Measurements from ENCODE around the gene SUSD6. TPM values are rescaled to one million over a fixed set of nuclear protein-coding genes. Genes with fewer than 3 reads are reported as not detected.
A peak's percentile ranks its signal among the peaks of the same experiment; 100 is the strongest.

SUSD6 gene
- total RNA-seq, 3 donors from 2014 or later (not counting 1 experiment from before 2014, with no cell fraction given) = 119 to 144 (median 140) TPM

DNA sequence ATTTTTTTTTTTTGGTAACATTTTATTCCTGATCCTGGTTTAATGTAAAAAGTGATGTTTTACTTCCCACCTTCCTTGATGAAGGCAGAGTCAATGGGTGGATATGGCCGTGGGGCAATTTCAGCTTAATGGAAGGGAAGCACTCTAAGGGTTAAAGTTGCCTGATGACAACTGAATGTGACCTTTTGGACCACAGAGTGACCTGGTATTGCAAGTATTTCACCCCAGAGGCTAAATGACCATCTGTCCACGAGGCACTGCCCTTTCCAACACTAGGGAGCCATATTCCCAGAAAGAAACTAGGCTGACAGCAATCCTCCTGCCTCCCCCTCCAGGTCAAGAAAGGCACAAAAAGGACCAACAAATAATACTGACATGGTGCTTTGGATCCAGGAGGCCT lies 41.5 kb upstream of the SUSD6 start:
- Mint-ChIP-seq H3K27me3 (ENCODE audit: low read depth in 2 of 2) (peaks cover 56 to 70% of the 10 kb centered on the region in 2 donors), H3K4me1 (peaks cover 5 to 11% of the 10 kb centered on the region in 2 donors), H3K36me3 (no peaks in the 10 kb centered on the region), H3K9me3 (no peaks in the 10 kb centered on the region), H3K4me3 (no peak overlapping the region), H3K27ac (no peak overlapping the region)
- TF ChIP-seq, protein P1, sequence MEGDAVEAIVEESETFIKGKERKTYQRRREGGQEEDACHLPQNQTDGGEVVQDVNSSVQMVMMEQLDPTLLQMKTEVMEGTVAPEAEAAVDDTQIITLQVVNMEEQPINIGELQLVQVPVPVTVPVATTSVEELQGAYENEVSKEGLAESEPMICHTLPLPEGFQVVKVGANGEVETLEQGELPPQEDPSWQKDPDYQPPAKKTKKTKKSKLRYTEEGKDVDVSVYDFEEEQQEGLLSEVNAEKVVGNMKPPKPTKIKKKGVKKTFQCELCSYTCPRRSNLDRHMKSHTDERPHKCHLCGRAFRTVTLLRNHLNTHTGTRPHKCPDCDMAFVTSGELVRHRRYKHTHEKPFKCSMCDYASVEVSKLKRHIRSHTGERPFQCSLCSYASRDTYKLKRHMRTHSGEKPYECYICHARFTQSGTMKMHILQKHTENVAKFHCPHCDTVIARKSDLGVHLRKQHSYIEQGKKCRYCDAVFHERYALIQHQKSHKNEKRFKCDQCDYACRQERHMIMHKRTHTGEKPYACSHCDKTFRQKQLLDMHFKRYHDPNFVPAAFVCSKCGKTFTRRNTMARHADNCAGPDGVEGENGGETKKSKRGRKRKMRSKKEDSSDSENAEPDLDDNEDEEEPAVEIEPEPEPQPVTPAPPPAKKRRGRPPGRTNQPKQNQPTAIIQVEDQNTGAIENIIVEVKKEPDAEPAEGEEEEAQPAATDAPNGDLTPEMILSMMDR (IDR thresholded peaks at IDR 0.05) = no peak
- intact Hi-C loops (cut with micrococcal nuclease) = no loop called here
- DNase-seq = no peak
- WGBS (ENCODE audit: insufficient coverage) = 67% methylated on average over 2 of the region's 2 CpGs
- H3K27ac ChIP-seq (ENCODE audit: low read length) = no peak overlapping the region
- H3K36me3 ChIP-seq (ENCODE audit: control insufficient read depth, insufficient read depth, low read length) = no peaks in the 10 kb centered on the region
- peaks cover 17% of the 10 kb centered on the region for H3K4me1 ChIP-seq (ENCODE audit: control insufficient read depth, insufficient read depth, low read length)
- ATAC-seq = no peak
- no peaks in the 10 kb centered on the region for H3K9me3 ChIP-seq (ENCODE audit: control insufficient read depth, insufficient read depth, low read length)
- H3K27me3 ChIP-seq (ENCODE audit: control insufficient read depth, insufficient read depth, low read length) = peaks cover 23% of the 10 kb centered on the region
- H3K4me3 ChIP-seq (ENCODE audit: low read length) = no peak overlapping the region

DNA sequence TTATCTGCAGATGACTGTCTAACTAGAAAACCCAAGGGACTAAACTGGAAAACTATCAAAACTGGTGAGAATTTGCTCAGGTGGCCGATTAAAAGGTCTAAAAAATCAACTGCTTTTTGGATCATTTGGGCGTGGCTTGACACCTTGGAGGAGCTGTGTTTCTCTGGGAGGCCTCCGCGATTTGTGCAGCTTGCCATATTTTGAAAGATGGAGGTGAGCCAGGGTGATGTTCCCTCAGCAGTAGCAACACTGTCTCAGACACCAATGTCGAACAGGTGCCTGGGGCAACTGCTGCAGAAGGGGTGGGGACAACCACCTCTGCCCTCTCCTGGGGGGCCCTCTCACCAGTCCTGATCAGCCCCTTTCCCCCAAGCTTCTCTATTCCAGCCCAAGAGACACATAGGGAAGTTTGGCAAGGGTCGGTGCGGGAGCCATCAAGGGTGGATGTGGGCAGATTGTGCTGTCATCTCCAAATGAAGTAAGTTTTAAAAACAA lies 40.5 kb upstream of the SUSD6 start:
- DNase-seq = no peak
- H3K36me3 Mint-ChIP-seq = no peaks in the 10 kb centered on the region
- WGBS (ENCODE audit: insufficient coverage) = 76% methylated on average over 7 of the region's 7 CpGs
- no peak overlapping the region for H3K27ac Mint-ChIP-seq
- no peaks in the 10 kb centered on the region for H3K9me3 Mint-ChIP-seq
- Histone ChIP-seq H3K27ac (ENCODE audit: low read length) (no peak overlapping the region), H3K4me3 (ENCODE audit: low read length) (no peak overlapping the region), H3K36me3 (ENCODE audit: control insufficient read depth, insufficient read depth, low read length) (no peaks in the 10 kb centered on the region), H3K9me3 (ENCODE audit: control insufficient read depth, insufficient read depth, low read length) (no peaks in the 10 kb centered on the region), H3K27me3 (ENCODE audit: control insufficient read depth, insufficient read depth, low read length) (peaks cover 23% of the 10 kb centered on the region), H3K4me1 (ENCODE audit: control insufficient read depth, insufficient read depth, low read length) (peaks cover 17% of the 10 kb centered on the region)
- TF ChIP-seq, protein P1 (IDR thresholded peaks at IDR 0.05) = no peak
- ATAC-seq = no peak
- peaks cover 57 to 68% of the 10 kb centered on the region in 2 donors for H3K27me3 Mint-ChIP-seq (ENCODE audit: low read depth in 2 of 2)
- peaks cover 6 to 12% of the 10 kb centered on the region in 2 donors for H3K4me1 Mint-ChIP-seq
- intact Hi-C loops (cut with micrococcal nuclease) = no loop called here
- H3K4me3 Mint-ChIP-seq = peak overlapping the region; percentile 31

DNA sequence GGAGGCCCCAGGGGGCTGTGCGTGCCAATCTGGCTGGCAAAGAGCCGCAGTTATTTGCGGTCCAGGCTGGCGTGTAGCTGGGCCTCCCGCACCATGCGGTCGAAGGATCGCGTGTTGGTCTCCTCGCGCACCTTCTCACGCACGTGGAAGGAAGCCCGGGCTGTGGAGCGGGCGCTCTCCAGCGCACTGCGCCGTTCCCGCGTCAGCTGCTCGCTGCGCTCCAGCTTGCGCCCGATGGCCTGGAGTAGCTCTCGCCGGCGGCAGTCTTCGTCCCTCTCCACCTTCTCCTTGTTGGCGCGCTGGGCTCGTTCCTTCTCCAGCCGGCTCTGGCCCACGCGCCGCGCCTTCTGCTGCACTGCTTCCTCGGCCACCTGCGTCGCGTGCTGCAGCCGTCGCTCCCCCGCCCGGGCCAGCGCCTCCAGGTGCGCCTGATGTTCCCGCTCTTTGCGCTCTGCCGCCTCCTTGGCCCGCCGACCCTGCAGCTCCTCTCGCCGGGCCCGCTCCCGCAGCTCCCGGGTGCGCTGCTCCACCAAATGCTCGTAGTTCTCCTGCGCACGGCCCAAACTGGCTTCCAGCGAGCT lies 39.9 kb upstream of the SUSD6 start:
- Mint-ChIP-seq H3K27ac (no peak overlapping the region), H3K27me3 (ENCODE audit: low read depth in 2 of 2) (peaks cover 58 to 68% of the 10 kb centered on the region in 2 donors), H3K4me1 (peaks cover 6 to 12% of the 10 kb centered on the region in 2 donors), H3K4me3 (no peak overlapping the region), H3K9me3 (no peaks in the 10 kb centered on the region), H3K36me3 (no peaks in the 10 kb centered on the region)
- no peak for DNase-seq
- Histone ChIP-seq H3K4me1 (ENCODE audit: control insufficient read depth, insufficient read depth, low read length) (peaks cover 17% of the 10 kb centered on the region), H3K27ac (ENCODE audit: low read length) (no peak overlapping the region), H3K9me3 (ENCODE audit: control insufficient read depth, insufficient read depth, low read length) (no peaks in the 10 kb centered on the region), H3K4me3 (ENCODE audit: low read length) (no peak overlapping the region), H3K36me3 (ENCODE audit: control insufficient read depth, insufficient read depth, low read length) (no peaks in the 10 kb centered on the region), H3K27me3 (ENCODE audit: control insufficient read depth, insufficient read depth, low read length) (peaks cover 24% of the 10 kb centered on the region)
- intact Hi-C loops (cut with micrococcal nuclease) = no loop called here
- TF ChIP-seq, protein P1 (IDR thresholded peaks at IDR 0.05) = no peak
- WGBS (ENCODE audit: insufficient coverage) = 18% methylated on average over 62 of the region's 62 CpGs
- no peak for ATAC-seq
